ENCODE data around the gene C1D.

Gene C1D

GRCh38 chr2:68099260-68099659, 36.5 kb upstream of the C1D start:
- H3K18ac ChIP-seq (ENCODE audit: low read length): no peak overlapping the region
- H3K4me3 ChIP-seq (ENCODE audit: low read length in 2 of 2): no peak overlapping the region
- DNase-seq (ENCODE audit: low spot score): no peak
- no peaks in the 10 kb centered on the region for H3K9me3 ChIP-seq (replicated peaks in 1 of 2; ENCODE audit: control insufficient read depth in 2 of 2, insufficient read depth in 1 of 2, low read depth in 1 of 2, low read length in 2 of 2)
- H3K9ac ChIP-seq (ENCODE audit: low read depth, low read length, poor library complexity): no peak overlapping the region
- H2BK120ac ChIP-seq (ENCODE audit: low read depth, low read length): no peak overlapping the region
- no peak overlapping the region for H2BK5ac ChIP-seq (ENCODE audit: low read length)
- no peak overlapping the region for H2BK12ac ChIP-seq (ENCODE audit: low read length)
- H3K79me1 ChIP-seq (ENCODE audit: low read depth, low read length): no peaks in the 10 kb centered on the region
- no CpG with 5 or more reads among the region's 8 CpGs for WGBS, 2 donors (ENCODE audit: extremely low coverage in 2 of 2, insufficient read length in 2 of 2, insufficient replicate concordance in 1 of 2)
- no peak overlapping the region for H4K91ac ChIP-seq (ENCODE audit: low read depth, low read length, poor library complexity)
- peaks cover 0 to 12% (median 2%) of the 10 kb centered on the region in 3 experiments for H3K27me3 ChIP-seq (ENCODE audit: control insufficient read depth in 3 of 3, insufficient read depth in 3 of 3, low read depth in 1 of 3, low read length in 3 of 3)
- H2AK5ac ChIP-seq (ENCODE audit: low read depth, low read length): no peak overlapping the region
- H3K36me3 ChIP-seq (replicated peaks in 1 of 2; ENCODE audit: control insufficient read depth in 2 of 2, insufficient read depth in 2 of 2, low read length in 2 of 2): no peaks in the 10 kb centered on the region
- H2AFZ ChIP-seq (ENCODE audit: low read length): no peak overlapping the region
- no peak overlapping the region for H3K4ac ChIP-seq (ENCODE audit: low read length)
- no peak overlapping the region for H3K14ac ChIP-seq (ENCODE audit: low read length)
- no peak overlapping the region for H3K23ac ChIP-seq (ENCODE audit: low read depth, low read length, poor library complexity)
- H2BK15ac ChIP-seq (ENCODE audit: low read length): no peak overlapping the region
- no peak overlapping the region for H3K4me2 ChIP-seq (ENCODE audit: insufficient read depth, low read length, poor library complexity, severe bottlenecking)
- H4K8ac ChIP-seq (ENCODE audit: low read depth, low read length): no peak overlapping the region
- H3K27ac ChIP-seq (replicated peaks; ENCODE audit: low read length): no peak overlapping the region
- no peaks in the 10 kb centered on the region for H3K4me1 ChIP-seq (ENCODE audit: control insufficient read depth in 2 of 2, insufficient read depth in 1 of 2, low read depth in 1 of 2, low read length in 2 of 2)

- no peak overlapping the region for H2BK12ac ChIP-seq (ENCODE audit: low read length)
- H3K14ac ChIP-seq (ENCODE audit: low read length): no peak overlapping the region
- no peak overlapping the region for H2AFZ ChIP-seq (ENCODE audit: low read length)
- H2BK15ac ChIP-seq (ENCODE audit: low read length): no peak overlapping the region
- no peak overlapping the region for H2BK5ac ChIP-seq (ENCODE audit: low read length)
- H3K18ac ChIP-seq (ENCODE audit: low read length): no peak overlapping the region
- H2AK5ac ChIP-seq (ENCODE audit: low read depth, low read length): no peak overlapping the region
- no peak overlapping the region for H3K23ac ChIP-seq (ENCODE audit: low read depth, low read length, poor library complexity)
- no peaks in the 10 kb centered on the region for H3K36me3 ChIP-seq (replicated peaks in 1 of 2; ENCODE audit: control insufficient read depth in 2 of 2, insufficient read depth in 2 of 2, low read length in 2 of 2)
- no peaks in the 10 kb centered on the region for H3K79me1 ChIP-seq (ENCODE audit: low read depth, low read length)
- no peak overlapping the region for H4K8ac ChIP-seq (ENCODE audit: low read depth, low read length)
- no peak overlapping the region for H3K4ac ChIP-seq (ENCODE audit: low read length)
- DNase-seq (ENCODE audit: low spot score): no peak
- H4K91ac ChIP-seq (ENCODE audit: low read depth, low read length, poor library complexity): no peak overlapping the region
- no peak overlapping the region for H3K4me3 ChIP-seq (ENCODE audit: low read length in 2 of 2)
- H3K27me3 ChIP-seq (ENCODE audit: control insufficient read depth in 3 of 3, insufficient read depth in 3 of 3, low read depth in 1 of 3, low read length in 3 of 3): peaks cover 0 to 17% (median 2%) of the 10 kb centered on the region in 3 experiments
- H2BK120ac ChIP-seq (ENCODE audit: low read depth, low read length): no peak overlapping the region
- no peaks in the 10 kb centered on the region for H3K9me3 ChIP-seq (replicated peaks in 1 of 2; ENCODE audit: control insufficient read depth in 2 of 2, insufficient read depth in 1 of 2, low read depth in 1 of 2, low read length in 2 of 2)
- no peaks in the 10 kb centered on the region for H3K4me1 ChIP-seq (ENCODE audit: control insufficient read depth in 2 of 2, insufficient read depth in 1 of 2, low read depth in 1 of 2, low read length in 2 of 2)
- no peak overlapping the region for H3K4me2 ChIP-seq (ENCODE audit: insufficient read depth, low read length, poor library complexity, severe bottlenecking)
- no peak overlapping the region for H3K27ac ChIP-seq (replicated peaks; ENCODE audit: low read length)
- no peak overlapping the region for H3K9ac ChIP-seq (ENCODE audit: low read depth, low read length, poor library complexity)
- WGBS, 2 donors (ENCODE audit: extremely low coverage in 2 of 2, insufficient read length in 2 of 2, insufficient replicate concordance in 1 of 2): no CpG with 5 or more reads among the region's 3 CpGs
These were observed 35.5 kb upstream of the C1D start for GRCh38 chr2:68098291-68098797.

GRCh38 chr2:68094111-68094510, 31.3 kb upstream of the C1D start:
- Histone ChIP-seq H2AK5ac (ENCODE audit: low read depth, low read length) (no peak overlapping the region), H3K23ac (ENCODE audit: low read depth, low read length, poor library complexity) (no peak overlapping the region), H4K91ac (ENCODE audit: low read depth, low read length, poor library complexity) (no peak overlapping the region), H3K36me3 (replicated peaks in 1 of 2; ENCODE audit: control insufficient read depth in 2 of 2, insufficient read depth in 2 of 2, low read length in 2 of 2) (no peaks in the 10 kb centered on the region), H3K9ac (ENCODE audit: low read depth, low read length, poor library complexity) (no peak overlapping the region), H3K27ac (replicated peaks; ENCODE audit: low read length) (no peak overlapping the region), H3K14ac (ENCODE audit: low read length) (no peak overlapping the region), H3K79me1 (ENCODE audit: low read depth, low read length) (no peaks in the 10 kb centered on the region), H3K4ac (ENCODE audit: low read length) (no peak overlapping the region), H2BK5ac (ENCODE audit: low read length) (no peak overlapping the region), H2BK15ac (ENCODE audit: low read length) (no peak overlapping the region), H3K27me3 (ENCODE audit: control insufficient read depth in 3 of 3, insufficient read depth in 3 of 3, low read depth in 1 of 3, low read length in 3 of 3) (peaks cover 0 to 25% (median 2%) of the 10 kb centered on the region in 3 experiments), H2BK120ac (ENCODE audit: low read depth, low read length) (no peak overlapping the region), H3K4me1 (ENCODE audit: control insufficient read depth in 2 of 2, insufficient read depth in 1 of 2, low read depth in 1 of 2, low read length in 2 of 2) (no peaks in the 10 kb centered on the region), H4K8ac (ENCODE audit: low read depth, low read length) (no peak overlapping the region), H2BK12ac (ENCODE audit: low read length) (no peak overlapping the region), H3K4me2 (ENCODE audit: insufficient read depth, low read length, poor library complexity, severe bottlenecking) (no peak overlapping the region), H3K9me3 (replicated peaks in 1 of 2; ENCODE audit: control insufficient read depth in 2 of 2, insufficient read depth in 1 of 2, low read depth in 1 of 2, low read length in 2 of 2) (no peaks in the 10 kb centered on the region), H2AFZ (ENCODE audit: low read length) (no peak overlapping the region), H3K18ac (ENCODE audit: low read length) (no peak overlapping the region), H3K4me3 (ENCODE audit: low read length in 2 of 2) (no peak overlapping the region)
- DNase-seq (ENCODE audit: low spot score): no peak
- no CpG with 5 or more reads among the region's 1 CpG for WGBS, 2 donors (ENCODE audit: extremely low coverage in 2 of 2, insufficient read length in 2 of 2, insufficient replicate concordance in 1 of 2)

GRCh38 chr2:68093634-68094033, 30.8 kb upstream of the C1D start:
- no peaks in the 10 kb centered on the region for H3K9me3 ChIP-seq (replicated peaks in 1 of 2; ENCODE audit: control insufficient read depth in 2 of 2, insufficient read depth in 1 of 2, low read depth in 1 of 2, low read length in 2 of 2)
- no peak overlapping the region for H2AK5ac ChIP-seq (ENCODE audit: low read depth, low read length)
- no peak overlapping the region for H3K4ac ChIP-seq (ENCODE audit: low read length)
- no peak overlapping the region for H2BK15ac ChIP-seq (ENCODE audit: low read length)
- H4K91ac ChIP-seq (ENCODE audit: low read depth, low read length, poor library complexity): no peak overlapping the region
- H3K18ac ChIP-seq (ENCODE audit: low read length): no peak overlapping the region
- H3K27me3 ChIP-seq (ENCODE audit: control insufficient read depth in 3 of 3, insufficient read depth in 3 of 3, low read depth in 1 of 3, low read length in 3 of 3): peaks cover 0 to 25% (median 2%) of the 10 kb centered on the region in 3 experiments
- H3K27ac ChIP-seq (replicated peaks; ENCODE audit: low read length): no peak overlapping the region
- no peaks in the 10 kb centered on the region for H3K4me1 ChIP-seq (ENCODE audit: control insufficient read depth in 2 of 2, insufficient read depth in 1 of 2, low read depth in 1 of 2, low read length in 2 of 2)
- no peaks in the 10 kb centered on the region for H3K79me1 ChIP-seq (ENCODE audit: low read depth, low read length)
- no peak overlapping the region for H4K8ac ChIP-seq (ENCODE audit: low read depth, low read length)
- DNase-seq (ENCODE audit: low spot score): no peak
- no peak overlapping the region for H3K23ac ChIP-seq (ENCODE audit: low read depth, low read length, poor library complexity)
- no peak overlapping the region for H2BK12ac ChIP-seq (ENCODE audit: low read length)
- no peak overlapping the region for H2BK5ac ChIP-seq (ENCODE audit: low read length)
- no CpG with 5 or more reads among the region's 2 CpGs for WGBS, 2 donors (ENCODE audit: extremely low coverage in 2 of 2, insufficient read length in 2 of 2, insufficient replicate concordance in 1 of 2)
- H3K4me2 ChIP-seq (ENCODE audit: insufficient read depth, low read length, poor library complexity, severe bottlenecking): no peak overlapping the region
- no peak overlapping the region for H3K14ac ChIP-seq (ENCODE audit: low read length)
- H2AFZ ChIP-seq (ENCODE audit: low read length): no peak overlapping the region
- H2BK120ac ChIP-seq (ENCODE audit: low read depth, low read length): no peak overlapping the region
- no peak overlapping the region for H3K4me3 ChIP-seq (ENCODE audit: low read length in 2 of 2)
- no peak overlapping the region for H3K9ac ChIP-seq (ENCODE audit: low read depth, low read length, poor library complexity)
- H3K36me3 ChIP-seq (replicated peaks in 1 of 2; ENCODE audit: control insufficient read depth in 2 of 2, insufficient read depth in 2 of 2, low read length in 2 of 2): no peaks in the 10 kb centered on the region
